GM18858 (cell line): ENCODE measurements around the gene TMEM215.
"Not testable (repeated sequence)": the region's sequence is repeated elsewhere in the genome, so short reads cannot be mapped to it uniquely, and the experiment has no call there.

Source experiments
- ATAC-seq: cut with Tn5 transposase; IDR thresholded peaks from one replicate; pipeline ENCODE4 v1.9.1; 2021; ENCODE audit not compliant: unreplicated experiment

TMEM215 gene

GRCh38 chr9:32783168-32783891 is at the start of gene TMEM215:
Gene TMEM215, plus strand, starts transcription at chr9:32783540. Its CDS starts 644 bp downstream, at chr9:32784184.
- ATAC-seq = no peak

GRCh38 chr9:32735476-32735875 is 47.9 kb upstream of the TMEM215 start:
- ATAC-seq = no peak

- ATAC-seq = no peak
Measured at GRCh38 chr9:32737378-32737777, 46.0 kb upstream of the TMEM215 start.

GRCh38 chr9:32738501-32739172 is 44.7 kb upstream of the TMEM215 start:
- ATAC-seq = no peak

- ATAC-seq = no peak
Measured at GRCh38 chr9:32741706-32742105, 41.6 kb upstream of the TMEM215 start.

- ATAC-seq = no peak
Measured at GRCh38 chr9:32742296-32742695, 41.0 kb upstream of the TMEM215 start.

- no peak for ATAC-seq
Measured at GRCh38 chr9:32748013-32748412, 35.3 kb upstream of the TMEM215 start.

- ATAC-seq = no peak
Measured at GRCh38 chr9:32755730-32756129, 27.6 kb upstream of the TMEM215 start.

GRCh38 chr9:32764139-32764538 is 19.2 kb upstream of the TMEM215 start:
- ATAC-seq = no peak

GRCh38 chr9:32775283-32775682 is 8.1 kb upstream of the TMEM215 start:
- no peak for ATAC-seq

- ATAC-seq = no peak
Measured at GRCh38 chr9:32776201-32776600, 7.1 kb upstream of the TMEM215 start.

GRCh38 chr9:32782476-32783167 is 718 bp upstream of the TMEM215 start:
- no peak for ATAC-seq

- no peak for ATAC-seq
Measured at GRCh38 chr9:32787816-32788215, 4.5 kb downstream of the TMEM215 start.

- ATAC-seq = not testable (repeated sequence)
Measured at GRCh38 chr9:32796015-32796414, 12.7 kb downstream of the TMEM215 start.

- ATAC-seq = no peak
Measured at GRCh38 chr9:32801530-32801929, 18.2 kb downstream of the TMEM215 start.

- ATAC-seq = no peak
Measured at GRCh38 chr9:32807217-32807616, 23.9 kb downstream of the TMEM215 start.

- no peak for ATAC-seq
Measured at GRCh38 chr9:32811246-32811645, 27.9 kb downstream of the TMEM215 start.

- ATAC-seq = no peak
Measured at GRCh38 chr9:32820322-32820721, 37.0 kb downstream of the TMEM215 start.

GRCh38 chr9:32823101-32823500 is 39.8 kb downstream of the TMEM215 start:
- no peak for ATAC-seq

- no peak for ATAC-seq
Measured at GRCh38 chr9:32823551-32823950, 40.2 kb downstream of the TMEM215 start.

GRCh38 chr9:32825203-32825602 is 41.9 kb downstream of the TMEM215 start:
- ATAC-seq = no peak

- no peak for ATAC-seq
Measured at GRCh38 chr9:32828861-32829260, 45.5 kb downstream of the TMEM215 start.
